K562 (cell line): Measurements from ENCODE around the gene CABP4. TPM values are rescaled to one million over a fixed set of nuclear protein-coding genes. Genes with fewer than 3 reads are reported as not detected.

Experiments
- EGR1 ChIP-seq: fragments of 450-650 bp; conservative IDR thresholded peaks from 2 replicates; pipeline ENCODE4 v1.6.1; 2017; ENCODE audit warnings: mild to moderate bottlenecking
- FOXA1 ChIP-seq: fragments of 450-650 bp; IDR thresholded peaks from 2 replicates; pipeline ENCODE4 v1.6.1; 2016; ENCODE audit warnings: mild to moderate bottlenecking, borderline replicate concordance
- HDAC1 ChIP-seq, 2 experiments: fragments of 450-650 bp; IDR thresholded peaks; 2 replicates each; pipeline ENCODE4 v1.6.1; 2016 to 2017; ENCODE audit warnings: inconsistent platforms in 1 of 2, mild to moderate bottlenecking in 1 of 2, moderate library complexity in 1 of 2
- MYNN ChIP-seq, 2 experiments: sonication (generic); formaldehyde crosslinking in 1 of 2; IDR thresholded peaks; 2 replicates each; pipeline versions ENCODE4 v1.5.0 to v1.6.1; 2016 to 2020; ENCODE audit warnings: antibody characterized with exemption in 1 of 2, missing genetic modification reagents in 1 of 2
- POLR2A ChIP-seq: fragments of 450-650 bp; conservative IDR thresholded peaks from 2 replicates; pipeline ENCODE4 v1.6.1; 2016
- SOX6 ChIP-seq: fragments of 450-650 bp; IDR thresholded peaks from 2 replicates; pipeline ENCODE4 v1.6.1; 2014; ENCODE audit warnings: mild to moderate bottlenecking
- polyA plus RNA-seq, 8 experiments: library from polyadenylated mRNA; depleted of rRNA in 4 of 8; stranded (reverse) in 5 of 8; unstranded in 3 of 8; fragments of >200 nt; fragmentation: Nextera tagmentation in 2 of 8; fragmentation: Illumina TruSeq in 1 of 8; extraction: Ambion mirVana in 2 of 8; extraction: Trizol in 1 of 8; gene quantifications; 2 replicates each; pipeline versions ENCODE4 v1.2.1 to v1.2.3, GENCODE V29; 2011 to 2014; ENCODE audit warnings: inconsistent platforms in 1 of 8, missing spikeins in 1 of 8
- total RNA-seq, 7 experiments: library from RNA; depleted of rRNA in 6 of 7; stranded (reverse); fragments of >200 nt in 6 of 7; fragmentation: Illumina TruSeq in 2 of 7; extraction: Trizol in 2 of 7; gene quantifications; 2 replicates each; pipeline versions ENCODE4 v1.2.1 to v1.2.3, GENCODE V29; 2011 to 2021; ENCODE audit warnings: low replicate concordance in 1 of 7
- TF ChIP-seq, protein P1 (sequence below): fragments of 150-350 bp; IDR thresholded peaks from 2 replicates; pipeline ENCODE4 v1.6.1; 2014; ENCODE audit warnings: low read depth, mild to moderate bottlenecking, low read length, borderline replicate concordance
- TF ChIP-seq, protein P2 (sequence below): fragments of 200-800 bp; sonication (Bioruptor generic); IDR thresholded peaks from 2 replicates; pipeline ENCODE4 v1.6.1; 2017; ENCODE audit warnings: missing genetic modification characterization, missing compliant biosample characterization
- TF ChIP-seq, protein P3 (sequence below): sonication (generic); formaldehyde crosslinking; IDR thresholded peaks from 2 replicates; pipeline ENCODE4 v1.5.0; 2020; ENCODE audit warnings: missing genetic modification reagents
- TF ChIP-seq, protein P4 (sequence below): fragments of 450-650 bp; formaldehyde crosslinking; IDR thresholded peaks from 2 replicates; pipeline ENCODE4 v1.4.0; 2020; ENCODE audit warnings: mild to moderate bottlenecking, mixed read lengths

The CABP4 gene
- total and polyA plus RNA-seq, 9 of the 15 experiments (the other 6 are each of a cell fraction or from before 2014, with no cell fraction given): 0.11 TPM; not detected in 8

DNA sequence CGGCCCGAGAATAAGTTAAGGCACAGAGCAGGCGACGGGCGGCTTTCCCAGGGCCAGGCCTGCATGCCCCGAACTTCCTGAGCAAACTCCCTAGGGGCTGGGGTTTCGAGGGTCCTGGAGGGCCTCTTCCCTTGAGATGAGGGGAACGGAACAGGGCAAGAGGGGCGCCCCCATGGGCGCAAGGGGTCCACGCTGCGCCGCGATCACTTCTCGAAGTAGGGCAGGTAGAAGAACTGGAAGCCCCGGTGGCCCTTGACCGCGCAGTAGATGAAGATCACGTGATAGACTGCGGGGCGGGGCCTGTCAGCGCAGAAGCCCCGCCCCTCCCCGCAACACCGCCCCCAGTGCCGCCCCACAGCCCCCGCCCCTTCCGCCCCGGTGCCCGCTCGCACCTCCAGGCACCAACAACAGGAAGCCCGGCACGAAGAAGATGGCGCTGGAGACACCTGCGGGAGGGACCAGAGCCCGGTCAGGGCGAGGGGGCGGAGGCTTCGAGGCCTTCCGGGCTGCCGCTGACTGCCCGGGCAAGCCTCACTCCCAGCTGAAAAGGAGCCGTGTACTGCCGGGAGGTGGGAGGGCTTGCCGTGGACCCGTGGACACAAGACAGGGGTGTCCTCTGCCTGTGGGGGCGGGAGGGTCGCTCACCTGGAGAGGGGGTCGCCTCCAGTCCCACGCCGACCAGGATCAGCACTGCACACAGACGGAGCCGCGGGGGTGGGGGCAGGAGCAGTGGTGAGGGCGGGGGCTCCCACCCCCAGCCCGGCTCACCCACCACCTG lies 9.4 kb downstream of the CABP4 start (continued):
- TF ChIP-seq, protein P1, sequence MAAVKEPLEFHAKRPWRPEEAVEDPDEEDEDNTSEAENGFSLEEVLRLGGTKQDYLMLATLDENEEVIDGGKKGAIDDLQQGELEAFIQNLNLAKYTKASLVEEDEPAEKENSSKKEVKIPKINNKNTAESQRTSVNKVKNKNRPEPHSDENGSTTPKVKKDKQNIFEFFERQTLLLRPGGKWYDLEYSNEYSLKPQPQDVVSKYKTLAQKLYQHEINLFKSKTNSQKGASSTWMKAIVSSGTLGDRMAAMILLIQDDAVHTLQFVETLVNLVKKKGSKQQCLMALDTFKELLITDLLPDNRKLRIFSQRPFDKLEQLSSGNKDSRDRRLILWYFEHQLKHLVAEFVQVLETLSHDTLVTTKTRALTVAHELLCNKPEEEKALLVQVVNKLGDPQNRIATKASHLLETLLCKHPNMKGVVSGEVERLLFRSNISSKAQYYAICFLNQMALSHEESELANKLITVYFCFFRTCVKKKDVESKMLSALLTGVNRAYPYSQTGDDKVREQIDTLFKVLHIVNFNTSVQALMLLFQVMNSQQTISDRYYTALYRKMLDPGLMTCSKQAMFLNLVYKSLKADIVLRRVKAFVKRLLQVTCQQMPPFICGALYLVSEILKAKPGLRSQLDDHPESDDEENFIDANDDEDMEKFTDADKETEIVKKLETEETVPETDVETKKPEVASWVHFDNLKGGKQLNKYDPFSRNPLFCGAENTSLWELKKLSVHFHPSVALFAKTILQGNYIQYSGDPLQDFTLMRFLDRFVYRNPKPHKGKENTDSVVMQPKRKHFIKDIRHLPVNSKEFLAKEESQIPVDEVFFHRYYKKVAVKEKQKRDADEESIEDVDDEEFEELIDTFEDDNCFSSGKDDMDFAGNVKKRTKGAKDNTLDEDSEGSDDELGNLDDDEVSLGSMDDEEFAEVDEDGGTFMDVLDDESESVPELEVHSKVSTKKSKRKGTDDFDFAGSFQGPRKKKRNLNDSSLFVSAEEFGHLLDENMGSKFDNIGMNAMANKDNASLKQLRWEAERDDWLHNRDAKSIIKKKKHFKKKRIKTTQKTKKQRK: no peak
- TF ChIP-seq EGR1 (peak; percentile 74), MYNN (IDR thresholded peaks at IDR 0.05) (0 out of 2 replicates have a peak, but pooled peaks have one; percentile 51), MYNN (CRISPR knock-in tag; IDR thresholded peaks at IDR 0.05) (no peak), HDAC1 (IDR thresholded peaks at IDR 0.05) (peak in 1 of 2 experiments; percentile 36; a peak in 1 of 4 replicates), POLR2A (peak; percentile 78), SOX6 (0 out of 2 replicates have a peak, but pooled peaks have one; percentile 19), FOXA1 (no peak)
- TF ChIP-seq, protein P2, sequence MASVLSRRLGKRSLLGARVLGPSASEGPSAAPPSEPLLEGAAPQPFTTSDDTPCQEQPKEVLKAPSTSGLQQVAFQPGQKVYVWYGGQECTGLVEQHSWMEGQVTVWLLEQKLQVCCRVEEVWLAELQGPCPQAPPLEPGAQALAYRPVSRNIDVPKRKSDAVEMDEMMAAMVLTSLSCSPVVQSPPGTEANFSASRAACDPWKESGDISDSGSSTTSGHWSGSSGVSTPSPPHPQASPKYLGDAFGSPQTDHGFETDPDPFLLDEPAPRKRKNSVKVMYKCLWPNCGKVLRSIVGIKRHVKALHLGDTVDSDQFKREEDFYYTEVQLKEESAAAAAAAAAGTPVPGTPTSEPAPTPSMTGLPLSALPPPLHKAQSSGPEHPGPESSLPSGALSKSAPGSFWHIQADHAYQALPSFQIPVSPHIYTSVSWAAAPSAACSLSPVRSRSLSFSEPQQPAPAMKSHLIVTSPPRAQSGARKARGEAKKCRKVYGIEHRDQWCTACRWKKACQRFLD (CRISPR knock-in tag): peak; percentile 68
- TF ChIP-seq, protein P3, sequence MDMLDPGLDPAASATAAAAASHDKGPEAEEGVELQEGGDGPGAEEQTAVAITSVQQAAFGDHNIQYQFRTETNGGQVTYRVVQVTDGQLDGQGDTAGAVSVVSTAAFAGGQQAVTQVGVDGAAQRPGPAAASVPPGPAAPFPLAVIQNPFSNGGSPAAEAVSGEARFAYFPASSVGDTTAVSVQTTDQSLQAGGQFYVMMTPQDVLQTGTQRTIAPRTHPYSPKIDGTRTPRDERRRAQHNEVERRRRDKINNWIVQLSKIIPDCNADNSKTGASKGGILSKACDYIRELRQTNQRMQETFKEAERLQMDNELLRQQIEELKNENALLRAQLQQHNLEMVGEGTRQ: peak; percentile 86
- TF ChIP-seq, protein P4, sequence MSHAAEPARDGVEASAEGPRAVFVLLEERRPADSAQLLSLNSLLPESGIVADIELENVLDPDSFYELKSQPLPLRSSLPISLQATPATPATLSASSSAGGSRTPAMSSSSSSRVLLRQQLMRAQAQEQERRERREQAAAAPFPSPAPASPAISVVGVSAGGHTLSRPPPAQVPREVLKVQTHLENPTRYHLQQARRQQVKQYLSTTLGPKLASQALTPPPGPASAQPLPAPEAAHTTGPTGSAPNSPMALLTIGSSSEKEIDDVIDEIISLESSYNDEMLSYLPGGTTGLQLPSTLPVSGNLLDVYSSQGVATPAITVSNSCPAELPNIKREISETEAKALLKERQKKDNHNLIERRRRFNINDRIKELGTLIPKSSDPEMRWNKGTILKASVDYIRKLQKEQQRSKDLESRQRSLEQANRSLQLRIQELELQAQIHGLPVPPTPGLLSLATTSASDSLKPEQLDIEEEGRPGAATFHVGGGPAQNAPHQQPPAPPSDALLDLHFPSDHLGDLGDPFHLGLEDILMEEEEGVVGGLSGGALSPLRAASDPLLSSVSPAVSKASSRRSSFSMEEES: peak; percentile 98
